K562 (cell line): Measurements from ENCODE around the gene GNB2. TPM values are rescaled to one million over a fixed set of nuclear protein-coding genes. Genes with fewer than 3 reads are reported as not detected.
A peak's percentile ranks its signal among the peaks of the same experiment; 100 is the strongest.

Experiments used
- AFF4 ChIP-seq: sonication (generic); formaldehyde crosslinking; IDR thresholded peaks from 2 replicates; pipeline ENCODE4 v1.8.0; 2023; ENCODE audit warnings: mild to moderate bottlenecking, missing genetic modification reagents
- ARID1B ChIP-seq: fragments of 450-650 bp; IDR thresholded peaks from 2 replicates; pipeline ENCODE4 v1.6.1; 2016; ENCODE audit warnings: antibody characterized with exemption, mild to moderate bottlenecking, inconsistent platforms
- BRCA1 ChIP-seq, 2 experiments: fragments of 450-650 bp in 1 of 2; sonication (generic) in 1 of 2; formaldehyde crosslinking in 1 of 2; IDR thresholded peaks; 2 replicates each; pipeline versions ENCODE4 v1.5.0 to v1.6.1; 2017 to 2020; ENCODE audit warnings: mild to moderate bottlenecking in 1 of 2, missing genetic modification reagents in 1 of 2
- BRF1 ChIP-seq: IDR thresholded peaks from 3 replicates; pipeline ENCODE4 v1.6.1; 2011; ENCODE audit warnings: borderline replicate concordance, mild to moderate bottlenecking; ENCODE audit not compliant: insufficient read length; ENCODE audit errors: extremely low read depth
- GTF2B ChIP-seq: IDR thresholded peaks from 2 replicates; pipeline ENCODE4 v1.6.1; 2011; ENCODE audit not compliant: insufficient read length; ENCODE audit errors: extremely low read depth
- HSF4 ChIP-seq: fragments of 250-450 bp; sonication (Bioruptor Pico); IDR thresholded peaks from 2 replicates; pipeline ENCODE4 v2.1.2; 2022; ENCODE audit warnings: mild to moderate bottlenecking, moderate library complexity, borderline replicate concordance
- ILF3 ChIP-seq: fragments of 450-650 bp; IDR thresholded peaks from 2 replicates; pipeline ENCODE4 v1.6.1; 2018; ENCODE audit warnings: antibody characterized with exemption, mild to moderate bottlenecking, moderate library complexity, borderline replicate concordance
- LEF1 ChIP-seq: fragments of 450-650 bp; IDR thresholded peaks from 2 replicates; pipeline ENCODE4 v1.6.1; 2016; ENCODE audit warnings: mild to moderate bottlenecking
- MED1 ChIP-seq: sonication (generic); formaldehyde crosslinking; IDR thresholded peaks from 2 replicates; pipeline ENCODE4 v1.8.1; 2023; ENCODE audit warnings: missing genetic modification reagents, borderline replicate concordance
- NR2C2 ChIP-seq, 2 experiments: fragments of 200-800 bp in 1 of 2; sonication (Bioruptor generic) in 1 of 2; sonication (generic) in 1 of 2; formaldehyde crosslinking in 1 of 2; IDR thresholded peaks; 2 replicates each; pipeline versions ENCODE4 v1.6.1 to v1.8.0; 2016 to 2022; ENCODE audit warnings: mild to moderate bottlenecking in 1 of 2, missing compliant biosample characterization in 1 of 2, missing genetic modification characterization in 1 of 2, missing genetic modification reagents in 1 of 2
- NR2F6 ChIP-seq: fragments of 450-650 bp; formaldehyde crosslinking; IDR thresholded peaks from 2 replicates; pipeline ENCODE4 v1.4.0; 2020; ENCODE audit warnings: mild to moderate bottlenecking
- RAD51 ChIP-seq: fragments of 450-650 bp; IDR thresholded peaks from 2 replicates; pipeline ENCODE4 v1.7.1; 2016; ENCODE audit warnings: low read depth, mild to moderate bottlenecking, borderline replicate concordance
- SIN3A ChIP-seq, 2 experiments: fragments of 150-350 bp in 1 of 2; IDR thresholded peaks; 2 replicates each; pipeline ENCODE4 v1.6.1; 2011 to 2016; ENCODE audit warnings: borderline replicate concordance in 2 of 2, low read depth in 2 of 2, low read length in 2 of 2, mild to moderate bottlenecking in 2 of 2, moderate library complexity in 2 of 2; ENCODE audit not compliant: control insufficient read depth in 1 of 2
- SMC3 ChIP-seq: conservative IDR thresholded peaks from 2 replicates; pipeline ENCODE4 v1.6.1; 2011; ENCODE audit warnings: low read depth, low read length, improper control_type of control experiment; ENCODE audit not compliant: insufficient read depth
- TEAD4 ChIP-seq, 2 experiments: sonication (generic) in 1 of 2; formaldehyde crosslinking in 1 of 2; IDR thresholded peaks; 2 replicates each; pipeline versions ENCODE4 v1.6.1 to v1.8.0; 2012 to 2022; ENCODE audit warnings: borderline replicate concordance in 1 of 2, inconsistent platforms in 1 of 2, low read length in 1 of 2, mild to moderate bottlenecking in 1 of 2, missing genetic modification reagents in 1 of 2
- ZHX1 ChIP-seq: fragments of 150-350 bp; conservative IDR thresholded peaks from 2 replicates; pipeline ENCODE4 v1.6.1; 2014; ENCODE audit warnings: low read length
- ZNF282 ChIP-seq: sonication (generic); formaldehyde crosslinking; IDR thresholded peaks from 2 replicates; pipeline ENCODE4 v1.8.1; 2023; ENCODE audit warnings: missing genetic modification reagents
- ZNF764 ChIP-seq: fragments of 250-450 bp; sonication (Bioruptor Pico); IDR thresholded peaks from 2 replicates; pipeline ENCODE4 v1.4.0; 2020; ENCODE audit warnings: low read depth, mild to moderate bottlenecking, moderate library complexity
- ZNF79 ChIP-seq: fragments of 250-450 bp; sonication (Bioruptor Pico); IDR thresholded peaks from 2 replicates; pipeline ENCODE4 v1.4.0; 2020; ENCODE audit warnings: low read depth, mild to moderate bottlenecking, moderate library complexity
- polyA plus RNA-seq, 8 experiments: library from polyadenylated mRNA; depleted of rRNA in 4 of 8; stranded (reverse) in 5 of 8; unstranded in 3 of 8; fragments of >200 nt; fragmentation: Nextera tagmentation in 2 of 8; fragmentation: Illumina TruSeq in 1 of 8; extraction: Ambion mirVana in 2 of 8; extraction: Trizol in 1 of 8; gene quantifications; 2 replicates each; pipeline versions ENCODE4 v1.2.1 to v1.2.3, GENCODE V29; 2011 to 2014; ENCODE audit warnings: inconsistent platforms in 1 of 8, missing spikeins in 1 of 8
- total RNA-seq, 7 experiments: library from RNA; depleted of rRNA in 6 of 7; stranded (reverse); fragments of >200 nt in 6 of 7; fragmentation: Illumina TruSeq in 2 of 7; extraction: Trizol in 2 of 7; gene quantifications; 2 replicates each; pipeline versions ENCODE4 v1.2.1 to v1.2.3, GENCODE V29; 2011 to 2021; ENCODE audit warnings: low replicate concordance in 1 of 7

GNB2 gene
- total and polyA plus RNA-seq, 9 of the 15 experiments (the other 6 are each of a cell fraction or from before 2014, with no cell fraction given) = 0.65 to 320 (median 104) TPM

- TF ChIP-seq GTF2B (no peak), RAD51 (no peak), SIN3A (IDR thresholded peaks at IDR 0.05; ENCODE audit: borderline replicate concordance in 2 of 2, control insufficient read depth in 1 of 2, low read depth in 2 of 2, low read length in 2 of 2) (peak; percentile 77 to 85; a peak in 2 of 4 replicates), ILF3 (no peak), ARID1B (peak; percentile 26; the same call in 1 of the 2 replicates), BRCA1 (IDR thresholded peaks at IDR 0.05) (no peak), BRCA1 (CRISPR knock-in tag; IDR thresholded peaks at IDR 0.05) (no peak), TEAD4 (IDR thresholded peaks at IDR 0.05; ENCODE audit: low read length) (no peak), TEAD4 (CRISPR knock-in tag; IDR thresholded peaks at IDR 0.05; ENCODE audit: borderline replicate concordance) (no peak), MED1 (CRISPR knock-in tag) (no peak), ZNF764 (CRISPR knock-in tag) (no peak), NR2F6 (no peak), ZNF282 (CRISPR knock-in tag) (no peak), AFF4 (CRISPR knock-in tag) (no peak), ZNF79 (CRISPR knock-in tag) (no peak), HSF4 (CRISPR knock-in tag) (no peak), LEF1 (no peak), SMC3 (no peak), BRF1 (no peak), ZHX1 (no peak), NR2C2 (CRISPR knock-in tag; IDR thresholded peaks at IDR 0.05) (no peak), NR2C2 (tag; IDR thresholded peaks at IDR 0.05) (peak; percentile 58)
Observed at GRCh38 chr7:100675581-100676350, 2.2 kb downstream of the GNB2 start (continued).
